CD8-positive, alpha-beta memory T cell (primary cell): ENCODE results near the gene CFAP221. TPM values are rescaled to one million over a fixed set of nuclear protein-coding genes. Genes with fewer than 3 reads are reported as not detected.

Source experiments
- CTCF ChIA-PET: fragments of 350-600 bp; sonication (Branson Sonifier 250); formaldehyde crosslinking; loops from one replicate; lab custom pipeline; 2021; ENCODE audit warnings: antibody characterized with exemption; lab: Charles Lee
- POLR2A ChIA-PET: fragments of 350-600 bp; sonication (Branson Sonifier 250); formaldehyde crosslinking; loops from one replicate; lab custom pipeline; 2021; ENCODE audit warnings: antibody characterized with exemption; lab: Charles Lee
- DNase-seq, 5 donors: peaks; one replicate each; pipeline versions ENCODE4 v3.0.0 to v3.0.0-alpha.2; 2020 to 2022; ENCODE audit warnings: mixed read lengths in 1 of 5
- H3K27ac ChIP-seq: one replicate; pipeline ENCODE4 v1.7.0; 2013; ENCODE audit warnings: low read depth, mild to moderate bottlenecking, low read length, moderate library complexity
- H3K27me3 ChIP-seq: 2 replicates; pipeline ENCODE4 v1.7.0; 2013; ENCODE audit warnings: low read length, mild to moderate bottlenecking; ENCODE audit not compliant: insufficient read depth, poor library complexity, severe bottlenecking
- H3K36me3 ChIP-seq: 2 replicates; pipeline ENCODE4 v1.7.0; 2013; ENCODE audit warnings: mild to moderate bottlenecking, low read length, moderate library complexity; ENCODE audit not compliant: insufficient read depth
- H3K4me1 ChIP-seq: 2 replicates; pipeline ENCODE4 v1.7.0; 2013; ENCODE audit warnings: mild to moderate bottlenecking, low read length, moderate library complexity; ENCODE audit not compliant: insufficient read depth
- H3K4me3 ChIP-seq: 2 replicates; pipeline ENCODE4 v1.7.0; 2013; ENCODE audit warnings: mild to moderate bottlenecking, low read length
- H3K9me3 ChIP-seq: 2 replicates; pipeline ENCODE4 v1.7.0; 2013; ENCODE audit warnings: mild to moderate bottlenecking, low read length
- H3K27ac Mint-ChIP-seq, 8 donors: one replicate each; pipeline ENCODE4 v1.8.0; 2020 to 2021; ENCODE audit warnings: mixed read lengths in 8 of 8, mild to moderate bottlenecking in 6 of 8, inconsistent platforms in 3 of 8, moderate library complexity in 3 of 8
- H3K27me3 Mint-ChIP-seq, 2 donors: one replicate each; pipeline ENCODE4 v1.8.0; 2020 to 2021; ENCODE audit warnings: mixed read lengths in 2 of 2, mild to moderate bottlenecking in 1 of 2, moderate library complexity in 1 of 2
- H3K36me3 Mint-ChIP-seq, 3 donors: one replicate each; pipeline ENCODE4 v1.8.0; 2020 to 2021; ENCODE audit warnings: mixed read lengths in 3 of 3, inconsistent platforms in 1 of 3, mild to moderate bottlenecking in 1 of 3
- H3K4me1 Mint-ChIP-seq, 3 donors: one replicate each; pipeline ENCODE4 v1.8.0; 2020 to 2021; ENCODE audit warnings: mixed read lengths in 3 of 3, inconsistent platforms in 1 of 3, mild to moderate bottlenecking in 1 of 3
- H3K4me3 Mint-ChIP-seq, 7 donors: one replicate each; pipeline ENCODE4 v1.8.0; 2020 to 2021; ENCODE audit warnings: mixed read lengths in 7 of 7, mild to moderate bottlenecking in 6 of 7, moderate library complexity in 4 of 7, inconsistent platforms in 2 of 7
- H3K9me3 Mint-ChIP-seq, 5 donors: one replicate each; pipeline ENCODE4 v1.8.0; 2020 to 2022; ENCODE audit warnings: mixed read lengths in 5 of 5, mild to moderate bottlenecking in 3 of 5, moderate library complexity in 2 of 5, inconsistent platforms in 1 of 5
- polyA plus RNA-seq: library from polyadenylated mRNA; unstranded; fragments of 300-500 nt; fragmentation: Illumina TruSeq; gene quantifications from one replicate; pipeline ENCODE4 v1.2.3, GENCODE V29; 2021
- total RNA-seq, 2 experiments: library from RNA; stranded (reverse); gene quantifications; one replicate each; pipeline ENCODE4 v1.2.3, GENCODE V29; 2021

The CFAP221 gene
- total and polyA plus RNA-seq, 3 experiments from 2014 or later = not detected

DNA sequence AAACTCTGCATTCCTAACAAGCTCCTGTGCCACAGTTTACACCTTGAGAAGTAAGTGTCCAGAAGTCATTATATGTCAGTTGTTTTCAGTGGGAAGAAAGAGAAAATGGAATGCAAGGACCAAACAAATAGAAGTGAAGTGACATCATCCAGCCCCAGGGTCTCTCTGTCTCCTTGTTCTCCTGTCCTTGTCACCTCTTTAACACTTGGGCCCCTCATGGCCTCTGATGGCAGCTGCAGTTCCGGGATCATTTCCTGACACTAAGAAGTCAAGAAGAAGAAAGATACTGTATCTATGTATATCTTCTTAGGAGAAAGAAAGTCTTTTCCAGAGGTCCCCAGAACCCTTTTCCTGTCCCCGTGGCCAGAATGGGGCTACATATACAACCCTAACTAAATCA lies 2.8 kb upstream of the CFAP221 start:
- Histone ChIP-seq H3K4me3 (no peak overlapping the region), H3K27ac (no peak overlapping the region), H3K27me3 (peaks cover 3% of the 10 kb centered on the region), H3K4me1 (no peaks in the 10 kb centered on the region), H3K36me3 (no peaks in the 10 kb centered on the region), H3K9me3 (no peaks in the 10 kb centered on the region)
- Mint-ChIP-seq H3K36me3 (peaks cover 0 to 3% (median 0%) of the 10 kb centered on the region in 3 donors), H3K27ac (no peak overlapping the region), H3K27me3 (peaks cover 58 to 63% of the 10 kb centered on the region in 2 donors), H3K4me1 (peaks cover 10 to 12% (median 11%) of the 10 kb centered on the region in 3 donors), H3K4me3 (no peak overlapping the region), H3K9me3 (peaks cover 0 to 11% (median 6%) of the 10 kb centered on the region in 5 donors)
- no peak for DNase-seq
- POLR2A ChIA-PET = interaction anchor here (0.6 kb wide), 1 partner anchor 106 kb away, joined by 4 read pairs; no protein-coding TSS in a partner anchor
- CTCF ChIA-PET = no interaction called here

DNA sequence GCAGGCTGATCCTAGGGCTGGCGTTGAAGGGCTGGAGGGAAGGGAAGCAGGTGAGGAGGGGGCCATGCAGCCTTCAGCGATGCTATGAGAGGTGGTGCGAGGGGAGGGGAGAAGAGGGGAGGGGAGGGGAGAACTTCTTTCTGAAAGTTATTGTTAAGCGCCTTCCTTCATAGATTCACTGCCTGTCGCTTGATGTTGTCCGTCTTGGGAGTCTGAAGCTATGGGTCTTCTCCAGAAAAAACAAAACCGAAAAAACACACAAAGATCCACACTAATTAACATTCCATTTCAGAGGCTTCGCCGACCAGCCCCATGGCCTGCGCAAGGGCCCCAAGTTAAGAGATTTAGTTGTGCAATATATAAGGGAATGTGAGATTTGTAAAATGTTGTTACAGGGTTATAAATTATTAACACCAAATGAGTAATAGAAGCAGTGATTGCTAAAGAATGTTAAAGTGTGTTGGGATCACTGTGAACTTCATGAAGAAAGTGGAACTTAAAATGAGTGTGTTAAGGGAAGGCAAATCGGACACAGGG lies 758 bp downstream of the CFAP221 start:
- Histone ChIP-seq H3K4me3 (no peak overlapping the region), H3K9me3 (no peaks in the 10 kb centered on the region), H3K4me1 (no peaks in the 10 kb centered on the region), H3K27ac (no peak overlapping the region), H3K36me3 (no peaks in the 10 kb centered on the region), H3K27me3 (peaks cover 3% of the 10 kb centered on the region)
- Mint-ChIP-seq H3K9me3 (peaks cover 0 to 8% (median 3%) of the 10 kb centered on the region in 5 donors), H3K27me3 (peaks cover 52 to 59% of the 10 kb centered on the region in 2 donors), H3K36me3 (peaks cover 0 to 3% (median 0%) of the 10 kb centered on the region in 3 donors), H3K27ac (no peak overlapping the region), H3K4me1 (peaks cover 10 to 12% (median 11%) of the 10 kb centered on the region in 3 donors), H3K4me3 (peak overlapping the region in 5 of 7 donors; percentile 9 to 35 (median 22))
- DNase-seq = no peak
- POLR2A ChIA-PET = no interaction called here
- CTCF ChIA-PET = no interaction called here

DNA sequence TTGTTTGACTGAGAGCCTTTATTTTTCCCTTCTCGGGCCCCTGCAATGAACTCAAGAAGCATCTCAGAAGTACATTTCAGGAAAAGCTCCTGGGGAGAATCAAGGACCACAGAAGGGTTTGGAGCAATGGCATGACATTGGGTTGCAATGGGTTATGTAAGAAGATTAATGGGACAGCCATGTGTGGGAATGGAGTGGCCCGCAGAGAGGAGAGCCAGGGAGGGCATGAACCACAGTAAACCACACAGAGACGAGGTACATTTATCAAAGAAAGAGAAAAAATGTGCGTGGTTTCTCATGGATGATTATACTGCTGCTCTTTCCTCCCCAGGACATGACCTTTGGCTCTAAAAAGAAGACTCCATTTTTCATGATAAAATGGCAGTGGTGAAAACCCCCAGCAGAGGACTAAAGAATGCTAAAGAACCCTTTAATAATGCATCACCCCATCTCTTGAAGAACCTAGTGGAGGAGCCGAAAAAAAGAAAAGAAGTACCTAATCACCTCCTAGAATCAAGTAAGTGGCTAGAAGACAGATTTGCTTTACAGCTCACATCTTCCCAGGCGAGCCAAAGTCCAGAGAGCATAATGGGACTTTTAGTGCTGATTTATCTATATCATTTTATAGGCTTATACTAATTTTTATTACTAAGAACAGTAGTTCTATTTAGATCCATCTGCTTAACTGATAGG lies 1.7 kb downstream of the CFAP221 start:
- H3K27me3 ChIP-seq = peaks cover 3% of the 10 kb centered on the region
- Mint-ChIP-seq H3K36me3 (peaks cover 0 to 3% (median 0%) of the 10 kb centered on the region in 3 donors), H3K4me1 (peaks cover 10 to 12% (median 11%) of the 10 kb centered on the region in 3 donors), H3K27me3 (peaks cover 45 to 51% of the 10 kb centered on the region in 2 donors), H3K27ac (no peak overlapping the region), H3K9me3 (peaks cover 0 to 7% (median 3%) of the 10 kb centered on the region in 5 donors), H3K4me3 (no peak overlapping the region)
- no peak overlapping the region for H3K27ac ChIP-seq
- no peaks in the 10 kb centered on the region for H3K4me1 ChIP-seq
- H3K9me3 ChIP-seq = no peaks in the 10 kb centered on the region
- no peak overlapping the region for H3K4me3 ChIP-seq
- ChIA-PET CTCF (no interaction called here), POLR2A (no interaction called here)
- H3K36me3 ChIP-seq = no peaks in the 10 kb centered on the region
- no peak for DNase-seq

- Mint-ChIP-seq H3K4me1 (peaks cover 10 to 12% (median 11%) of the 10 kb centered on the region in 3 donors), H3K36me3 (peaks cover 0 to 3% (median 0%) of the 10 kb centered on the region in 3 donors), H3K27me3 (peaks cover 43 to 46% of the 10 kb centered on the region in 2 donors), H3K27ac (no peak overlapping the region), H3K9me3 (peaks cover 0 to 7% (median 2%) of the 10 kb centered on the region in 5 donors), H3K4me3 (no peak overlapping the region)
- DNase-seq = no peak
- ChIA-PET CTCF (no interaction called here), POLR2A (no interaction called here)
- H3K4me3 ChIP-seq = no peak overlapping the region
- no peaks in the 10 kb centered on the region for H3K4me1 ChIP-seq
- no peak overlapping the region for H3K27ac ChIP-seq
- peaks cover 3% of the 10 kb centered on the region for H3K27me3 ChIP-seq
- H3K36me3 ChIP-seq = no peaks in the 10 kb centered on the region
- H3K9me3 ChIP-seq = no peaks in the 10 kb centered on the region
Observed at GRCh38 chr2:119546447-119546767, 2.2 kb downstream of the CFAP221 start.

DNA sequence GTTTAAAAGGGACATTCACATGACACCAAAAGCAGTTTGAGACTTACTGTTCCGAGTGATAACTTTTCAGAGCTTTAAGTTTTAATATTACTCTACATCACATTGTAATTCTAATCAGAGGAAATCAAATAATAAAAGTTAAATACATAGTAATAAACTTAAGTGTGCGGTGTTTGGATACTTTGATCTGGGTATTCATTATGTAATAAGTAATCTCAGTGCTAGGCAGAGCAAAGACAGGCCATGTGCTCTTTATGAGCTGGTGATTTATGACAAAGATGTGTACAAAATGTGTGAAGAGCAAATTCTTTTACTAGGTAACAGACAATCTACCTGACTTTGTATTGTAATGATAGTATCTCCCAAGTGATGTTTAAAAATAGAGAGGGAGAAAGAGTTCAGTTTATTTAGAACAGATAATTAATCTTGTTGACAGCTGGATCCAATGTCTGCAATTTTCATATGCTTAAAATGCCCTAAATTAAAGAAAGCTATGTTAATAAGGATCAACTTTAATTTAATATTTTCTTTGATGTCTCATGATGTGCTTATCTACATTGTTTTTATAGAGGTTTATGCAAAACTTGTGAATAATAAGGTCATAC lies 4.4 kb downstream of the CFAP221 start:
- Histone ChIP-seq H3K4me1 (no peaks in the 10 kb centered on the region), H3K27me3 (no peaks in the 10 kb centered on the region), H3K27ac (no peak overlapping the region), H3K36me3 (no peaks in the 10 kb centered on the region), H3K4me3 (no peak overlapping the region), H3K9me3 (no peaks in the 10 kb centered on the region)
- H3K4me1 Mint-ChIP-seq = peaks cover 5 to 6% (median 5%) of the 10 kb centered on the region in 3 donors
- H3K36me3 Mint-ChIP-seq = no peaks in the 10 kb centered on the region
- H3K4me3 Mint-ChIP-seq = no peak overlapping the region
- H3K27me3 Mint-ChIP-seq = peaks cover 26 to 31% of the 10 kb centered on the region in 2 donors
- DNase-seq = no peak
- CTCF ChIA-PET = no interaction called here
- POLR2A ChIA-PET = no interaction called here
- H3K27ac Mint-ChIP-seq = no peak overlapping the region
- peaks cover 0 to 3% (median 0%) of the 10 kb centered on the region in 5 donors for H3K9me3 Mint-ChIP-seq

DNA sequence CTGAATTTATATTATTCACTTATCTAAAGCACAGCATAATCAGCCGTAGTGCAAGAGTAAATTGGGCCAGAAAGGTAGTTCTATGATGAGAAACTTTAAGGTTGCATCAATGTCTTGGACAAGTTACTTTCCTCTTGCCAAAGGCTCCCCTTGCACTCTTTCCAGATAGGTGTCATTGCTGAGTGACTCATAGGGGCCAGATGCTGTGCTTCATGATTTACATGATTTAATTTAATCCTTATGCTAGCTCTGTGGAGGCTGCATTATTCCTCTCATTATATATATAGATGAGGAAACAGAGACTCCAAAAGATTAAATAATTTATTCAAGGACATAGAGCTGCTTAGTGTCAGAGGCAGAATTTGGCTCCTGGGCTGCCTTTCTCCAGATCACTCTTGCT lies 5.0 kb downstream of the CFAP221 start:
- Histone ChIP-seq H3K4me1 (no peaks in the 10 kb centered on the region), H3K36me3 (no peaks in the 10 kb centered on the region), H3K27ac (no peak overlapping the region), H3K4me3 (no peak overlapping the region), H3K27me3 (no peaks in the 10 kb centered on the region), H3K9me3 (no peaks in the 10 kb centered on the region)
- Mint-ChIP-seq H3K4me3 (no peak overlapping the region), H3K4me1 (peaks cover 0 to 3% (median 0%) of the 10 kb centered on the region in 3 donors), H3K9me3 (peaks cover 0 to 3% (median 0%) of the 10 kb centered on the region in 5 donors), H3K27me3 (peaks cover 21 to 29% of the 10 kb centered on the region in 2 donors), H3K36me3 (no peaks in the 10 kb centered on the region), H3K27ac (no peak overlapping the region)
- no peak for DNase-seq
- ChIA-PET POLR2A (no interaction called here), CTCF (no interaction called here)

DNA sequence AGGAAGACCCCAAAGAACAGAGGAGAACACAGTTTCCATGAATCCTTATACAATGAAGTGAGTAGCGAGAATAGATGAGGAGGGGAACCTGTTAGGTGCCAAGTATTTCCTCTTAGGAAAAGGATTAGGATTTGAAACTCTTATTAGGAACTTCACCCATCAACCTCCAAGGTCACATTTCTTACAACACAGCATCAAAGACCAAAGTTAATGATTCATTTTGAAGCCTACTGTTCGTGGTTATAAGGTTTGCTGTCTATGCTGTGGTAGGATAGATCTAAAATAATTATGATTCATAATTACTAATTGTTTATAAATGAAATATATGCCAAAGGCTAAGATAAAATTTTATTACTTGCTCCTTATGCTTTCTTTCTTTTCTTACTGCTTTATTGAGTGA lies 6.1 kb downstream of the CFAP221 start:
- no peak overlapping the region for H3K27ac Mint-ChIP-seq
- Histone ChIP-seq H3K4me3 (no peak overlapping the region), H3K27ac (no peak overlapping the region), H3K9me3 (no peaks in the 10 kb centered on the region), H3K27me3 (no peaks in the 10 kb centered on the region), H3K4me1 (no peaks in the 10 kb centered on the region), H3K36me3 (no peaks in the 10 kb centered on the region)
- H3K4me3 Mint-ChIP-seq = no peak overlapping the region
- no peaks in the 10 kb centered on the region for H3K36me3 Mint-ChIP-seq
- DNase-seq = no peak
- CTCF ChIA-PET = no interaction called here
- H3K27me3 Mint-ChIP-seq = peaks cover 16 to 27% of the 10 kb centered on the region in 2 donors
- no peaks in the 10 kb centered on the region for H3K9me3 Mint-ChIP-seq
- POLR2A ChIA-PET = no interaction called here
- no peaks in the 10 kb centered on the region for H3K4me1 Mint-ChIP-seq

- CTCF ChIA-PET = no interaction called here
- H3K4me1 ChIP-seq = no peaks in the 10 kb centered on the region
- H3K27ac Mint-ChIP-seq = no peak overlapping the region
- no peaks in the 10 kb centered on the region for H3K27me3 ChIP-seq
- no peak overlapping the region for H3K27ac ChIP-seq
- no peaks in the 10 kb centered on the region for H3K36me3 ChIP-seq
- no peaks in the 10 kb centered on the region for H3K4me1 Mint-ChIP-seq
- H3K36me3 Mint-ChIP-seq = no peaks in the 10 kb centered on the region
- no peaks in the 10 kb centered on the region for H3K9me3 Mint-ChIP-seq
- H3K4me3 Mint-ChIP-seq = no peak overlapping the region
- DNase-seq = no peak
- no peak overlapping the region for H3K4me3 ChIP-seq
- peaks cover 13 to 26% of the 10 kb centered on the region in 2 donors for H3K27me3 Mint-ChIP-seq
- POLR2A ChIA-PET = no interaction called here
- no peaks in the 10 kb centered on the region for H3K9me3 ChIP-seq
Observed at GRCh38 chr2:119550856-119551255, 6.6 kb downstream of the CFAP221 start.
